ENCODE results near the gene LENG9.
"Not testable (repeated sequence)": the region's sequence is repeated elsewhere in the genome, so short reads cannot be mapped to it uniquely, and the experiment has no call there.

Gene LENG9

GRCh38 chr19:54477650-54478049, 14.1 kb upstream of the LENG9 start:
- no peak for DNase-seq

- DNase-seq, result no peak
These were observed 12.1 kb upstream of the LENG9 start for GRCh38 chr19:54475706-54476105.

GRCh38 chr19:54473892-54474372, 10.4 kb upstream of the LENG9 start:
- no peak for DNase-seq

- DNase-seq, result peak; percentile 97
These were observed 9.7 kb upstream of the LENG9 start, which contains the start of gene CDC42EP5 for GRCh38 chr19:54473071-54473891. TSS of gene CDC42EP5 (minus strand) at chr19:54473296. CDS start at chr19:54465547, 7,749 bp downstream.

GRCh38 chr19:54470991-54471782, 7.6 kb upstream of the LENG9 start:
- peak; percentile 75 for DNase-seq

- DNase-seq, result no peak
These were observed 6.8 kb upstream of the LENG9 start for GRCh38 chr19:54470276-54470887.

- peak; percentile 47 for DNase-seq
These were observed 5.9 kb upstream of the LENG9 start for GRCh38 chr19:54469496-54469934.

- not testable (repeated sequence) for DNase-seq
These were observed 2.5 kb upstream of the LENG9 start for GRCh38 chr19:54466110-54466480.

- no peak for DNase-seq
These were observed 2.0 kb upstream of the LENG9 start for GRCh38 chr19:54465426-54466109.

GRCh38 chr19:54464630-54465425, 1.2 kb upstream of the LENG9 start:
- peak; percentile 94 for DNase-seq

- peak; percentile 84 for DNase-seq
These were observed 559 bp upstream of the LENG9 start for GRCh38 chr19:54464044-54464629.

- DNase-seq, result peak; percentile 85
These were observed 685 bp downstream of the LENG9 start for GRCh38 chr19:54462655-54463530.

GRCh38 chr19:54462047-54462654, 1.4 kb downstream of the LENG9 start:
- no peak for DNase-seq

GRCh38 chr19:54461613-54462012, 2.0 kb downstream of the LENG9 start:
- DNase-seq, result no peak

- no peak for DNase-seq
These were observed 2.4 kb downstream of the LENG9 start for GRCh38 chr19:54461210-54461609.

- no peak for DNase-seq
These were observed 3.2 kb downstream of the LENG9 start for GRCh38 chr19:54460230-54461005.

- no peak for DNase-seq
These were observed 4.0 kb downstream of the LENG9 start for GRCh38 chr19:54459282-54460229.
